ENCODE data around the gene COMMD10. TPM values are rescaled to one million over a fixed set of nuclear protein-coding genes. Genes with fewer than 3 reads are reported as not detected.
A peak's percentile ranks its signal among the peaks of the same experiment; 100 is the strongest.

Gene COMMD10
- total RNA-seq, 4 donors from 2014 or later, result 17.6 to 35.7 (median 25.7) TPM

GRCh38 chr5:116315531-116315930 lies 230.7 kb downstream of the COMMD10 start:
- no peak for DNase-seq (ENCODE audit: extremely low spot score)
- Histone ChIP-seq H3K4me1 (peaks cover 0 to 2% (median 0%) of the 10 kb centered on the region in 4 donors), H3K27me3 (no peaks in the 10 kb centered on the region), H3K27ac (replicated peaks in 1 of 4) (no peak overlapping the region), H3K9me3 (peaks cover 0 to 22% (median 13%) of the 10 kb centered on the region in 4 donors), H3K36me3 (peaks cover 0 to 31% (median 8%) of the 10 kb centered on the region in 4 donors), H3K4me3 (no peak overlapping the region)
- TF ChIP-seq CTCF (IDR thresholded peaks at IDR 0.05), result no peak
- no peak for TF ChIP-seq POLR2A (IDR thresholded peaks at IDR 0.05; ENCODE audit: low read depth)
- TF ChIP-seq POLR2AphosphoS5 (IDR thresholded peaks at IDR 0.05), result no peak
- TF ChIP-seq EP300 (IDR thresholded peaks at IDR 0.05), result no peak
- 97% methylated on average over 2 of the region's 2 CpGs for WGBS
- intact Hi-C loops (cut with DNase I), result no loop called here

GRCh38 chr5:116318091-116318854 lies 233.4 kb downstream of the COMMD10 start:
- TF ChIP-seq POLR2AphosphoS5 (IDR thresholded peaks at IDR 0.05) (no peak), EP300 (IDR thresholded peaks at IDR 0.05) (no peak), POLR2A (IDR thresholded peaks at IDR 0.05; ENCODE audit: low read depth) (no peak), CTCF (IDR thresholded peaks at IDR 0.05) (no peak)
- H3K4me1 ChIP-seq, result peaks cover 0 to 7% (median 0%) of the 10 kb centered on the region in 4 donors
- 90% methylated on average over 4 of the region's 4 CpGs for WGBS
- no peaks in the 10 kb centered on the region for H3K27me3 ChIP-seq
- DNase-seq (ENCODE audit: extremely low spot score), result no peak
- peaks cover 0 to 31% (median 13%) of the 10 kb centered on the region in 4 donors for H3K36me3 ChIP-seq
- H3K27ac ChIP-seq (replicated peaks in 1 of 4), result no peak overlapping the region
- intact Hi-C loops (cut with DNase I), result no loop called here
- no peak overlapping the region for H3K4me3 ChIP-seq
- peaks cover 0 to 17% (median 12%) of the 10 kb centered on the region in 4 donors for H3K9me3 ChIP-seq

- H3K27me3 ChIP-seq, result no peaks in the 10 kb centered on the region
- no peak for DNase-seq (ENCODE audit: extremely low spot score)
- H3K9me3 ChIP-seq, result peaks cover 0 to 17% (median 12%) of the 10 kb centered on the region in 4 donors
- H3K4me3 ChIP-seq, result no peak overlapping the region
- peaks cover 0 to 7% (median 0%) of the 10 kb centered on the region in 4 donors for H3K4me1 ChIP-seq
- TF ChIP-seq POLR2AphosphoS5 (IDR thresholded peaks at IDR 0.05) (no peak), CTCF (IDR thresholded peaks at IDR 0.05) (no peak), POLR2A (IDR thresholded peaks at IDR 0.05; ENCODE audit: low read depth) (no peak), EP300 (IDR thresholded peaks at IDR 0.05) (no peak)
- peaks cover 0 to 29% (median 14%) of the 10 kb centered on the region in 4 donors for H3K36me3 ChIP-seq
- intact Hi-C loops (cut with DNase I), result no loop called here
- H3K27ac ChIP-seq (replicated peaks in 1 of 4), result no peak overlapping the region
Observed at GRCh38 chr5:116320486-116320885, 235.7 kb downstream of the COMMD10 start.

- H3K4me3 ChIP-seq, result no peak overlapping the region
- H3K27ac ChIP-seq (replicated peaks in 1 of 4), result no peak overlapping the region
- WGBS, result 93% methylated on average over 5 of the region's 5 CpGs
- peaks cover 0 to 25% (median 8%) of the 10 kb centered on the region in 4 donors for H3K9me3 ChIP-seq
- H3K27me3 ChIP-seq, result no peaks in the 10 kb centered on the region
- peak; percentile 39 for DNase-seq (ENCODE audit: extremely low spot score)
- TF ChIP-seq EP300 (IDR thresholded peaks at IDR 0.05) (no peak), CTCF (IDR thresholded peaks at IDR 0.05) (no peak), POLR2AphosphoS5 (IDR thresholded peaks at IDR 0.05) (no peak), POLR2A (IDR thresholded peaks at IDR 0.05; ENCODE audit: low read depth) (no peak)
- H3K4me1 ChIP-seq, result no peaks in the 10 kb centered on the region
- peaks cover 0 to 17% (median 4%) of the 10 kb centered on the region in 4 donors for H3K36me3 ChIP-seq
- intact Hi-C loops (cut with DNase I), result no loop called here
Observed at GRCh38 chr5:116329503-116329902, 244.7 kb downstream of the COMMD10 start.
